Left lung (tissue), 10 donors: ENCODE data around the gene DSCAM. TPM values are rescaled to one million over a fixed set of nuclear protein-coding genes. Genes with fewer than 3 reads are reported as not detected.

Experiments used
- ATAC-seq: fragments of 200-7000 bp; cut with Tn5 transposase; one replicate; pipeline ENCODE4 v1.9.1; 2020; ENCODE audit warnings: moderate library complexity
- DNase-seq, 4 donors: peaks; one replicate each; pipeline ENCODE4 v3.0.0-alpha.2; 2013 to 2020
- H3K27ac ChIP-seq, 2 donors: fragments of 200-600 bp; sonication (generic) in 1 of 2; one replicate each; pipeline versions ENCODE4 v1.5.0 to v1.8.0; 2020 to 2021
- H3K27me3 ChIP-seq, 2 donors: fragments of 200-600 bp; sonication (generic) in 1 of 2; one replicate each; pipeline versions ENCODE4 v1.5.0 to v1.8.0; 2020 to 2021
- H3K36me3 ChIP-seq, 2 donors: fragments of 200-600 bp; sonication (generic) in 1 of 2; one replicate each; pipeline versions ENCODE4 v1.5.0 to v1.8.0; 2020 to 2021
- H3K4me1 ChIP-seq, 2 donors: fragments of 200-600 bp; one replicate each; pipeline ENCODE4 v1.8.0; 2021
- H3K4me3 ChIP-seq, 2 donors: fragments of 200-600 bp; sonication (generic) in 1 of 2; one replicate each; pipeline versions ENCODE4 v1.5.0 to v1.8.0; 2020 to 2021; ENCODE audit warnings: mild to moderate bottlenecking in 1 of 2
- H3K9me3 ChIP-seq, 2 donors: fragments of 200-600 bp; sonication (generic) in 1 of 2; one replicate each; pipeline versions ENCODE4 v1.5.0 to v1.8.0; 2020 to 2021
- intact Hi-C, 2 donors: fragments of 100-400 bp; cut with DNase I; formaldehyde crosslinking; loops; one replicate each; pipeline versions ENCODE4 v1.11.2 to v1.14.2; 2022
- polyA plus RNA-seq, 6 donors: library from polyadenylated mRNA; unstranded; fragments of 120-200 nt; gene quantifications; one replicate each; pipeline ENCODE4 v1.2.1, GENCODE V29; 2013; ENCODE audit not compliant: insufficient read length in 6 of 6
- total RNA-seq, 2 donors: library from RNA; stranded (reverse); fragmentation: NEBNext Ultra II Directional; extraction: Animal tissue kit (Norgen Biotek cat#: 25700); gene quantifications; one replicate each; pipeline ENCODE4 v1.2.1, GENCODE V29; 2021
- TF ChIP-seq, protein P1 (sequence below), 2 donors: fragments of 200-600 bp; sonication (generic) in 1 of 2; IDR thresholded peaks; one replicate each; pipeline versions ENCODE4 v1.5.0 to v1.8.0; 2021; ENCODE audit warnings: antibody characterized with exemption in 2 of 2
- donor health status: DM: no; HTN: yes; CAD: no.
- donor health status: DM: no; HTN: no; CAD: no.

The DSCAM gene
- total and polyA plus RNA-seq, 8 donors, result 0.03 to 0.24 (median 0.07) TPM; not detected in 1

DNA sequence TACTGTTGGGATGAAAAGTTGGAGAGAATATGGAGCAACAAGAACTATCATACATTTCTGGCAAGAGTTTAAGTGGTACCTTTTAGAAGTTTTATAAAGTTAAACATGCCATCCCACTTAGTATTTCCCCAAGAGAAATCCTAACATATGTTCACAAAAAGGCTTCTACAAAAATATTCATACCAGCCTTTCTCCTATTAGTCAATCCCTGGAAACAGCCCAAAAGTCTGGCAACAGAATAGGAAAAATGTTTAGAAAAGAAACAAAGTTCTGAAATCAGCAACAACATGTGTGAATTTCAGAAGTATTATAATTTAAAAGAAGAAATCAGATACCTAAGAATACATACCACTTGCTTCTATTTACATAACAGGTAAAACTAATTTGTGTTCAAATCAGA is 271.0 kb downstream of the DSCAM start:
- H3K27ac ChIP-seq, result no peak overlapping the region
- intact Hi-C loops, result no loop called here
- DNase-seq (no peak), ATAC-seq (no peak)
- peaks cover 0 to 3% of the 10 kb centered on the region in 2 donors for H3K9me3 ChIP-seq
- TF ChIP-seq, protein P1, sequence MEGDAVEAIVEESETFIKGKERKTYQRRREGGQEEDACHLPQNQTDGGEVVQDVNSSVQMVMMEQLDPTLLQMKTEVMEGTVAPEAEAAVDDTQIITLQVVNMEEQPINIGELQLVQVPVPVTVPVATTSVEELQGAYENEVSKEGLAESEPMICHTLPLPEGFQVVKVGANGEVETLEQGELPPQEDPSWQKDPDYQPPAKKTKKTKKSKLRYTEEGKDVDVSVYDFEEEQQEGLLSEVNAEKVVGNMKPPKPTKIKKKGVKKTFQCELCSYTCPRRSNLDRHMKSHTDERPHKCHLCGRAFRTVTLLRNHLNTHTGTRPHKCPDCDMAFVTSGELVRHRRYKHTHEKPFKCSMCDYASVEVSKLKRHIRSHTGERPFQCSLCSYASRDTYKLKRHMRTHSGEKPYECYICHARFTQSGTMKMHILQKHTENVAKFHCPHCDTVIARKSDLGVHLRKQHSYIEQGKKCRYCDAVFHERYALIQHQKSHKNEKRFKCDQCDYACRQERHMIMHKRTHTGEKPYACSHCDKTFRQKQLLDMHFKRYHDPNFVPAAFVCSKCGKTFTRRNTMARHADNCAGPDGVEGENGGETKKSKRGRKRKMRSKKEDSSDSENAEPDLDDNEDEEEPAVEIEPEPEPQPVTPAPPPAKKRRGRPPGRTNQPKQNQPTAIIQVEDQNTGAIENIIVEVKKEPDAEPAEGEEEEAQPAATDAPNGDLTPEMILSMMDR (IDR thresholded peaks at IDR 0.05), result no peak
- peaks cover 0 to 5% of the 10 kb centered on the region in 2 donors for H3K27me3 ChIP-seq
- H3K4me1 ChIP-seq, result no peaks in the 10 kb centered on the region
- H3K4me3 ChIP-seq, result no peak overlapping the region
- no peaks in the 10 kb centered on the region for H3K36me3 ChIP-seq

DNA sequence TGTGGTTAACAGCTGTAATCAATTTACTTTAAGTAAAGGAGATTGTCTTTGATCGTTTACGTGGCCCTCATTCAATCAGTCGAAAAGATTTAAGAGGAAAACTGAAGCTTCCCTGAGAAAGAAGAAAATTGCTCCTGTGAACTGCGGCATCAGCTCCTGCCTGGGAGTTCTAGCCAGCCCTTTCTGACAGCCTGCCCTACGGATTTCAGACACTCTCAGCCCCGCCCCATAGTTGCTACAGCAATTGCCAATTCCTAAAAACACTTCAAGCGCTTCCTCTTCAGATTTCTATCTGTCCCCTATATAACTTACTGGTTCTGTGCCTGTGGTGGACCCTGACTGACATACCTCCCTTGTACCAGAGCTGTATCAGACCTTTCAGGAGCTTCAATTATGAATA is 277.6 kb downstream of the DSCAM start:
- H3K27ac ChIP-seq, result no peak overlapping the region
- H3K9me3 ChIP-seq, result peaks cover 0 to under 1% of the 10 kb centered on the region in 2 donors
- DNase-seq (no peak), ATAC-seq (no peak)
- TF ChIP-seq, protein P1 (IDR thresholded peaks at IDR 0.05), result no peak
- intact Hi-C loops, result no loop called here
- no peak overlapping the region for H3K4me3 ChIP-seq
- no peaks in the 10 kb centered on the region for H3K36me3 ChIP-seq
- no peaks in the 10 kb centered on the region for H3K27me3 ChIP-seq
- no peaks in the 10 kb centered on the region for H3K4me1 ChIP-seq

DNA sequence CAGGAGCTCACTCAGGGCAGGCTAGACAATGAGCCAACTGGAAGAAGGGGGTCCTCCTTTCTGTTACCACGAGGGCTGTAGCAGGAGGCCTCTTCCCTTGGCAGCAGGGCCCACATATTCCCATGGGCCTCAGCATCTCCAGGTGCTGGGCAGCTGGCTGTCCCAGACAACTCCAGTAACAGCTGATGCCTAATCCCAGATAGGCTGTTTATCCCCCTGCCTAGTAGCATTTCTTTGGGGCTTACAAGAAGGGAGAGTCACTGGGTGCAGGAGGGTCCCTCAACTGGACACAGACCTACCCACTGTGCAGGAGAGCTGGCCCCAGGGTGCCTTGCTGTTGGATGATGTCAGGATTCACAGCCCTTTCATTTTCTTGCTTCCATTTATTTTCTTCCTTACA is 278.2 kb downstream of the DSCAM start:
- no peak for ATAC-seq
- TF ChIP-seq, protein P1 (IDR thresholded peaks at IDR 0.05), result no peak
- H3K27me3 ChIP-seq, result no peaks in the 10 kb centered on the region
- H3K36me3 ChIP-seq, result no peaks in the 10 kb centered on the region
- H3K4me1 ChIP-seq, result no peaks in the 10 kb centered on the region
- no peak for DNase-seq
- peaks cover 0 to 3% of the 10 kb centered on the region in 2 donors for H3K9me3 ChIP-seq
- no peak overlapping the region for H3K27ac ChIP-seq
- H3K4me3 ChIP-seq, result no peak overlapping the region
- intact Hi-C loops, result no loop called here

DNA sequence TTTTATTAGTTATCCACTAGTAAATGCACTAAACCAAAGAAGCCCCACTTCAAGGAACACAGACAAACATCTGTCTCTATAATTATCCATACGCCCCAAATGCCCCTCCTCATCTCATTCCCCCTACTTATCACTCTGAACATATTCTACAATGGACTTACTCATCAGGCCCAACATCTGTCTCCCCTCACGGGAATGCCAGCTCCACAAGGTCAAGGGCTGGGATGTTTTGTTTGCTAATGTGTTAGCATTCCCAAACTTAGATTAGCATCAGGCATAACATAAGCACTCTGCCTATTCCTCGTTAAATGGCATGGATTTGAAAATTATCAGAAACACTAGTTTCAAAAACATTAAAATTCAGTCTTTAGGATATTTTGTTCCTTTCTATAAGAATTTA is 279.5 kb downstream of the DSCAM start:
- no peaks in the 10 kb centered on the region for H3K4me1 ChIP-seq
- intact Hi-C loops, result no loop called here
- no peaks in the 10 kb centered on the region for H3K36me3 ChIP-seq
- TF ChIP-seq, protein P1 (IDR thresholded peaks at IDR 0.05), result no peak
- peaks cover 0 to 3% of the 10 kb centered on the region in 2 donors for H3K9me3 ChIP-seq
- no peak for DNase-seq
- no peak for ATAC-seq
- H3K27ac ChIP-seq, result no peak overlapping the region
- no peaks in the 10 kb centered on the region for H3K27me3 ChIP-seq
- H3K4me3 ChIP-seq, result no peak overlapping the region

DNA sequence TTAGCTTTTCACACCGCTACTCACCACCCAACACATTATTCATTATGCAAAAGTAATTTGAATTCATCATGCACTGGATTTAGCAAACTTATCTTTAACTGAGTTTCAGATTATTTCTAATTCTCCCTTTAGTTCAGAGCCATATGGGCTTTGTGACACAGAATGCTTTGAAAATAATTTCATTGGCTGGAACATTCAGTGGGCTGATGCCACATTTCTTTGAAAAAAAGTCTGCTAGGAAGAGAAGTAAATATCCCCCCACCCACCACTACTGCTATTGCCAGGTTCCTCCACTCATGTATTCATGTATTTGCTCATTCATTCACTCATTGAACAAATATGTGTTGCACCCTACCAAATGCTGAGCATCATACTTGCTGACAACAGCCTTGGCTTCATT is 280.5 kb downstream of the DSCAM start:
- TF ChIP-seq, protein P1 (IDR thresholded peaks at IDR 0.05), result no peak
- Histone ChIP-seq H3K27ac (no peak overlapping the region), H3K4me1 (no peaks in the 10 kb centered on the region), H3K4me3 (no peak overlapping the region), H3K36me3 (no peaks in the 10 kb centered on the region), H3K27me3 (no peaks in the 10 kb centered on the region), H3K9me3 (peaks cover 0 to 3% of the 10 kb centered on the region in 2 donors)
- DNase-seq (no peak), ATAC-seq (no peak)
- intact Hi-C loops, result no loop called here
